IPS-NIHi7 (cell line): ENCODE results near the gene LRP11.

ENCODE experiments used
- DNase-seq: peaks from one replicate; pipeline ENCODE4 v3.0.0; 2012; ENCODE audit warnings: mixed read lengths; ENCODE audit errors: extremely low spot score

LRP11 gene

GRCh38 chr6:149782337-149782736 is 81.8 kb downstream of the LRP11 start:
- no peak for DNase-seq

GRCh38 chr6:149781715-149782114 is 82.4 kb downstream of the LRP11 start:
- no peak for DNase-seq

DNA sequence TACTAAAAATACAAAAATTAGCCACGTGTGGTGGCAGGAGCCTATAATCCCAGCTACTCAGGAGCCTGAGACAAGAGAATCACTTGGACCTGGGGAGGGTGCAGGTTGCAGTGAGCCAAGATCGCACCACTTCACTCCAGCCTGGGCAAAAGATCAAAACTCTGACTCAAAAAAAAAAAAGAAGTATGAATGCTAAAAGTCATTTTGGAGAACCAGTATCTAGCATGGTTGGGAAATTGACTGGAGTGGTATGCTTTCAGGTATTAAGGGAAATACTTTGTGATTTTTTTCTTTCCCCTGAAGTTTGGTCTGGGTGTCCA is 84.6 kb downstream of the LRP11 start:
- DNase-seq = no peak

DNA sequence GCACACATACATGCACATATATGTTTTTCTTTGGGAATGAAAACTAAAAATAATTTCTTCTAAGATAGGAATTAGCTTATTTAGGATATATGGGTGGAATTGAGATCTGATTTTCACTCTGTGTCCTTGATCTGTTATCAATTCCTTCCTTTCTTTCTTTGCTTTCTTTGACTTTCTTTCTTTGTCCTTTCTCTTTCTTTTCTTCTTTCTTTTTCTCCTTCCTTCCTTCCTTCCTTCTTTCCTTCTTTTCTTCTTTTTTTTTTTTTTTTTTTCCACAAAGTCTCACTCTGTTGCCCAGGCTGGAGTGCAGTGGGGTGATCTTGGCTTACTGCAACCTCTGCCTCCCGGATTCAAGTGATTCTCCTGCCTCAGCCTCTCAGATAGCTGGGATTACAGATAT is 86.5 kb downstream of the LRP11 start:
- DNase-seq = no peak

DNA sequence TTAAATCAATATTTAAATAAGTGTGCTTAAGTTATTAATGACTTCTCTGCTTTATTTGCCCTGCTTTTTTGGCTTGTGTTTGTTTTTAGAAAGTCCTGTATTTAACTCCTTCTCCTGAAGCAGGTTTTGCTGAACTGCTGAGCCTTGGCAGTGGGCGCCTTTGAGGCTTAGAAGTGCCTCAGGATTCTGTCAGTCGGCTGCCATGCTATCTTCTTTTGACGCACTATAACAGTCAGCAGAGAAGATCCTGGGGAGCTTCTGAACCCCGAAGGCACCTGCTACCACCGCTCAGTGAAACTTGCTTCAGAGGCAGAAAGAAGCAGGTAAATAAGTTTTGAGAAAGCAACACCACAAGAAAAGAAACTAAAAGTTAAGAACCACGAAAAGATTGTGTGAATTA is 92.2 kb downstream of the LRP11 start:
- no peak for DNase-seq

DNA sequence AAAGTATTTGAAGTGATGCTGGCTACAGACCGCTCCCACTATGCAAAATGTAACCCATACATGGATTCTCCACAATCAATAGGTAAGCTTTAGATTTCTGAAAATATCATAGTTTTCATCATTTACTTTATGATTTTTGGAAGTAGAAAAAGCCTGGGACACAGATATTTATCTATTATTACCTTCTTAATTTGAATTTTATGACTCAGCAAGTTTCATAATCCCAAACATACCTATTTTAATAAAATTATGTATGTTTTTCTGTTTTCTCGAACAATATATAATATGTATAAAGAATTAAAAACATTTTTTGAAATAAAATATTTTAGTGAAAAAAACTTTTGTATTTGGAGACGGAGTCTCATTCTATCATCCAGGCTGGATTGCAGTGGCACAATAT is 93.0 kb downstream of the LRP11 start:
- DNase-seq = no peak

- DNase-seq = no peak
Measured at GRCh38 chr6:149769676-149770075, 94.5 kb downstream of the LRP11 start.
